Gastrocnemius medialis (tissue), 4 donors: ENCODE measurements around the gene BAHCC1.

Experiments used
- CTCF ChIP-seq, 5 experiments: fragments of 450-650 bp in 3 of 5; fragments of 200-600 bp in 2 of 5; sonication (generic) in 2 of 5; IDR thresholded peaks in 4 of 5; conservative IDR thresholded peaks in 1 of 5; 1 replicate in 4 of 5; 2 replicates in 1 of 5; pipeline ENCODE4 v1.5.1; 2016 to 2019; ENCODE audit warnings: antibody characterized with exemption in 5 of 5, mild to moderate bottlenecking in 3 of 5, moderate library complexity in 3 of 5
- POLR2A ChIP-seq, 2 donors: fragments of 450-650 bp; IDR thresholded peaks; one replicate each; pipeline ENCODE4 v1.6.1; 2017; ENCODE audit warnings: antibody characterized with exemption in 2 of 2, mild to moderate bottlenecking in 2 of 2, moderate library complexity in 2 of 2

- TF ChIP-seq POLR2A (IDR thresholded peaks at IDR 0.05) = peak; percentile 26 to 64
- TF ChIP-seq CTCF (IDR thresholded peaks at IDR 0.05 in 4 of 5, conservative IDR thresholded peaks at IDR 0.05 in 1 of 5) = peak in 1 of 5 experiments; percentile 6
Observed at GRCh38 chr17:81427173-81428120, 32.2 kb downstream of the BAHCC1 start.
